Stimulated activated CD4-positive, alpha-beta T cell treated with anti-CD3 and anti-CD28 coated beads, Interleukin-1b, Interleukin-23, amount 100 ng/mL, for 48 hours (primary cell): ENCODE measurements around the gene TMEFF2.
A peak's percentile ranks its signal among the peaks of the same experiment; 100 is the strongest.

Experiments used
- DNase-seq: peaks from one replicate; pipeline ENCODE4 v3.0.0-alpha.2; 2020

The TMEFF2 gene

GRCh38 chr2:192060161-192060560 is 134.6 kb downstream of the TMEFF2 start:
- no peak for DNase-seq

DNA sequence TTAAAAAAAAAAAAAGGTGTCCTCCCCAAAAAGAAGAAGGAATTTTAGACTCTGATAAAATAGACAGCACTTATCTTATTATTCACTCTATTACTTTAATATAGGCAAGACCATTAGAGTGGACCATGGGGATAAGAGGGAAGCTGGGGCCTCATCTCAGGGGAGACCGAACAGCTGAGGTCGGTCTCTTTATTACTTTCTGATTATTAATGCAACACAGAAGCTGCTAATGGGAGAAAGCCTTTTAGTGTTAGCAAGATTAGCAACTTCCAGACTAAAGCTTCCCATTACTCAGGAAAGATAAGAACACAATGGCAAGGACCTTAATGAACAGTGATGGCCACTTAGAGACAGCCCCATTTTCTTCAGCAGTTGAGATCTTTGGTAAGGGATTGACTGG is 135.5 kb downstream of the TMEFF2 start:
- no peak for DNase-seq

- no peak for DNase-seq
Observed at GRCh38 chr2:192053921-192054320, 140.8 kb downstream of the TMEFF2 start.

GRCh38 chr2:192051533-192051932 is 143.2 kb downstream of the TMEFF2 start:
- no peak for DNase-seq

DNA sequence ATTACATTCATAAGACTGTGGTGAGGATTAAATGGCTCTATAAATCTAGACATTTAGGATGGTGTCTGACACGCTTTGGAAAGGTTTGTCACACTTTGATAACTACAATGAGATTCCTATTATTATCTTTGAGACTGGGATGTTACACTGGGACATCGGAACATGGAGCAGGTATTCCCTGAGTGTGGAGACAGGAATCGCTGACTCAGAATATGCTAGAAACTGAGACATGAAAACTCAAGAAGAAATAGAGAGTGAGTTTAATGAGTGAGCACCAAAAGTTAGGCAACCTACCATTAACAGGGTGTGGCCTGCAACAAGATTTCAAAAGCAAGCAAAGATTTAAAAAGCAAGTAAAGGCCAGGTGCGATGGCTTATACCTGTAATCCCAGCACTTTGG is 145.4 kb downstream of the TMEFF2 start:
- DNase-seq: no peak

DNA sequence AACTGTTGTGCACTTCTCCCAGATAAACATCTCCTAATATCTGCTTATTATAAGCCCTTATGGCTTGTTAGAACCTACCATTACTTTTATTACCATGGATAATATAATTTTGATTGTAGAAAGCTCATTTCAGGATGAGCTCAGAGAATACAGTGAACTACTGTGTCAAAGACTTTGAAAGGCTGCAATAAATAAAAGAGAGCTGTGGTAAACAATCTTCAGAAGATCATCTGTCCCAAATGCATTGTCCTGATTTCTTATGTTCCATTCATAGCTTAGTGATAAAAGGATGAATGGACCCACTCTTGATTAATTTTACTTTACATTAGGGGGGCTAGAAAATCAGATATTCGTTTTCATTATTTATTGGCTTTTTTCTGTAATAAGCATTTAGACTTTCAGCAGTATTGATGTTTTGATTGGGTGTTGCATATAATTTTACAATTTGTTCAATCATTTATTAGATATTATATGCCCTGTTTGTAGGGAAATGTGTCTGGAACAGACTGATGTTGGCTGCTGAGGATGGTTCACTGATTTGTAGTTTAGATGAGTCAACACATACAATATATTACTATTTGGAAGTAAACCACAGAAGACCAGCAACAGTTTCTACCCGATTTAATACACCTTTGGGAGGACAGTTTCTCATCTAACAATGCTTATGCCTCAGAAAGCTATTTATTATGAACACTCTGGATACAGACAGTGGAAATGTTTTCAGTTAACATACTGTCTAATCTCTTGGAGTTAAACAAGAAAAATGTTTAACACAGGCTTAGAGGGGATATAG is 147.2 kb downstream of the TMEFF2 start:
- DNase-seq: no peak

GRCh38 chr2:192044496-192044895 is 150.2 kb downstream of the TMEFF2 start:
- no peak for DNase-seq

DNA sequence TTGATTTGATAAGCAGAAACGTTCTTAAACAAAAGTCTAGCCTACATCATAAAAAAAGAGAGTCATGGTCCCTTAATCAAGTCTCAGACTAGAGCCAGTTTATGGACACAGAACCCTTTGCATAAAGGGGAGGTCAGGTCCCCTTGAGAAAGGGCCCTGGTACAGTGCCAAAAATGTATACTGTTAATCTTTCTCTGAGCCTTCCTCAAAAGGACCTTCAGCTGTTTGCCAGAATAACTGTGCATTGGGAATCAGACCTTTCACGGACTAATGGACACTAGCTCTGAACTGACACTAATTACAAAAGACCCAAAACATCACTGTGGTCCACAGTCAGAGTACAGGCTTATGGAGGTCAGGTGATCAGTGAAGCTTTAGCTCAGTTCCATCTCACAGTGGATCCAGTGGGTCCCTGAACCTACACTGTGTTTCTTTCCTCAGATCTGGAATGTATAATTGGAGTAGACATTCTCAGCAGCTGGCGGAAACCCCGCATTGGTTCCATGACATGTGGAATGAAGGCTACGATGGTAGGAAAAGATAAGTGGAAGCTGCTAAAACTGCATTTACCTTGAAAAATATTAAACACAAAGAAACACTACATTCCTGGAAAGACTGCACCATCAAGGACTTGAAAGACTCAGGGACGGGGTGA is 151.4 kb downstream of the TMEFF2 start:
- no peak for DNase-seq

DNA sequence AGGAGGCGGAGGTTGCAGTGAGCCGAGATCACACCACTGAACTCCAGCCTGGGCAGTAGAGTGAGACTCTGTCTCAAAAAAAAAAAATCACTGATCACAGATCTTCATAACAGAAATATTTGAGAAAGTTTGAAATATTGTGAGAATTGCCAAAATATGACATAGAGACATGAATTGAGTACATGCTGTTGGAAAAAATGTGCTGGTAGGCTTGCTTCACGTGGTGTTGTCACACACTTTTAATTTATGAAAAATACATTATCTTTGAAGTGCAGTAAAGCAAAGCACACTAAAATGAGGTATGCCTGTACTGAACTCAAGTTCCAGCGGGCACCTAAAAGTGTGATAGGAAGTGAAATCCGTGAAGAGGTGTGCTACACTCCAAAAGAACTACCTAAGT is 152.6 kb downstream of the TMEFF2 start:
- no peak for DNase-seq

GRCh38 chr2:192038110-192038509 is 156.6 kb downstream of the TMEFF2 start:
- DNase-seq: no peak

DNA sequence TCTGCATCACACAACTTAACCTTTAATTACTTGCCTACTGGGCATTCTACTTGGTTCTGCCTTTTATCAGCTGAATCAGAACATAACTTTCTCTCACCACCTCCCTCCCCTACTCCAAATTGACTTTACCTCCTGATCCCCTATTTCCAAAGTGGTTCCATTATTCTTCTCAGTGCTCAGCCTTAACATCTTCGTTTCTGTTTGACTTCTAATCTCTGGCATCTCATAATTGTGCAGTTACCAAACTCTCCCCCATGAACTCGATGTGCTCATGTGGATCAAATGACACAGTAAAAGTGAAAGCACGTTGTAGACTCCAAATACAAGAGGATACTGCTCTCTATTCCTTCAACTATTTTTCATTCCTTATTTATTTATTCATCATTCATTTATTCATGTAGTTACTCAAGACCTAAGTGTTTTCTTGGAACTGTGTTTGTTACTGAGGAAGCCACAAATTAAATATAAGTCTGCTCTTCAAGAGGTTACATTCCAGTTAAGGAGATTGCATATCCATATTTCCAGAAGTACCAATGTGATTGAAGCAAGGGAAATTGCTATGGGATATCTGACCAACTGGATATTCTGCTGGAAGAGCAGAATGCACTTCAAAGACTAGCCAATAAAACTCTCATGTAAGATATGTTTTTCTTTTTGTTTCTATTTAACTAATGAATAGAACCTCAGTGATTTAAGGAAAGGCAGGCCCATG is 158.8 kb downstream of the TMEFF2 start:
- DNase-seq: no peak

DNA sequence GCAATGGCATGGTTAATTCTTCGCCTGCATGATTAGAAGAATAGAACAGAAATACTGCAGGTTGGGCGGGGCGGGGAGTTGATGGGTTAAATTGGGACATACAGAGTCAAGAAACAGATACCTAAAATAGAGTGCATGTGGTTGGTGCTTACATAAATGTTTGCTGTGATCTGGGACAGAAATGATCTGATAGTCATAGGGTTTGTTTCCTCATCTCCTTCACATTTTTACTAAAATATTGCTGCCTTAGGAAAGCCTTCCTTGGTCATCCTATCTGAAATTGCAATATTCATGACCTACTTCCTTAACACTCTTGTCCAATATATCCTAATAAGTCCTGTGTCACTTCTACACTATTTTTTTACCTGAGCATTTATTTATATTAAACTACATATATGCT is 163.9 kb downstream of the TMEFF2 start:
- no peak for DNase-seq

DNA sequence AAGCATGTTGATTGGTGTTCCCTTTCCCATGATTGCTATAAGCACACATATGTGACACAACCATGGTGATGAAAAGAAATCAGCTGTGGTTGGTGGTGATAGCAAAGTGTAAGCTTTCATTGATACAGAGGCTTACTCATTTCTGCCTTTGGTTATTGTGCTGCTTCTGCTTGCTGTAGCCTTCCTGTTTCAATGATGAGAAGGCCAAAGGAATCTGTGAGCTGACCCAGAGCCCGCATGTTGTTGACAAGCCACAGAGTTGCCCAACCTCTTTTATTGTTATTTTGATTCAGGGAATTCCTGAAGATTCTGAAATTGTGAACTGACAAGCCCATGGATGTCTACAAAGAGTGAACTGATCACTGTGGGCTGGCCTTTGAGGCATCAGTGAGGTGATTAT is 164.4 kb downstream of the TMEFF2 start:
- DNase-seq: no peak

GRCh38 chr2:192029089-192029488 is 165.6 kb downstream of the TMEFF2 start:
- peak; percentile 13 for DNase-seq

GRCh38 chr2:192026825-192027120 is 168.0 kb downstream of the TMEFF2 start:
- DNase-seq: no peak

DNA sequence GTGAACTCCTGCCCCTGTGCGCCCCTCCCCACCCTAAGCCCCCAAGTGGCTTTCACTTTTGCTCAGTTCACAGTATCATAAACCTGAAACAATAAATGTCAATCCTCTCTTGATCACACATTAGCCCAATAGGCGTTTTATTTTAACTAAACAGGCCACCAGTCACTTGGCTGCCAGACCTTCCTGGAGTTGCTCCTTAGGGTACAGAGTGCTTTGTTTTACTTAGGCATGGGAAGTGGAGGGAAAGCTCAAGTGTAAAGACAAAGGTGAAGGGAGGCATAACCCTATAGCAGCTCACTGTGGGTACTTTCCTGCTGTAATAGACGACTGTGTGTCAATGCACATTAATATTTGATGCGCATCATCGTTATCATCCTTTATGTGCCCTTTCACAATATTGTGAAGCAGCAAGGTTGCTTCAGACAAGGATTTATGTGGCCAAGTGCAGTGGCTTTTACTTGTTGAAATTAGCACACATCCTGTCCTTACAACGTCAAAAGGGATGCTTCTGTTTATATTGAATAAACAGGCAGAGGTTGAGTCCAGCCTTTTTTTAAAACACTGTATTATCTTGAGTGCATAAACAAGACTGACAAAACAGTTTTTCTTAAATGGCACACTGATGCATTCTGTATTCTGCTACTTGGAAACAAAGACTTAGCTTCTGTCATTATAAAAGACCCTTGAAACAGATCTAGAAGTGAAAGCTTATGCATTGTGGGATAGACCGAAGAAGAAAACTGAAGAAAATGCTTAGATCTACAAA is 168.5 kb downstream of the TMEFF2 start:
- DNase-seq: no peak

DNA sequence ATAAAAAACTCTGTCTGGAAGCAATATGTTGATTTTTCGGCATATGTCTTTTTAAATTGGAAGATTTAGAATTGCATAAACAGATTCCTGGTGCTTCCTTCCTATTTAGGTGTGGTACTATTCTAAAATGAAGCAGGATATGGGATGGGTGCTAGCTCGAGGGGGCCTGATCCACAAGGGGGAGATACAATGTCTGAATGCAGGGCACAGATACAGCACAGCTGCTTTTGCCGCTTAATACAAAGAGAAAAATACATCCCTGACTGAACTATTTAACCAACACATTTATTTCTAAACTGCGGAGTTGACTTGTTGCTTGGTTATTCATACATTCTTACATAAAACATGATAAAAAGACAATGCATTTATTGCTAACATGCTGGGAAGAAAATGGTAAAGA is 169.1 kb downstream of the TMEFF2 start:
- DNase-seq: no peak

DNA sequence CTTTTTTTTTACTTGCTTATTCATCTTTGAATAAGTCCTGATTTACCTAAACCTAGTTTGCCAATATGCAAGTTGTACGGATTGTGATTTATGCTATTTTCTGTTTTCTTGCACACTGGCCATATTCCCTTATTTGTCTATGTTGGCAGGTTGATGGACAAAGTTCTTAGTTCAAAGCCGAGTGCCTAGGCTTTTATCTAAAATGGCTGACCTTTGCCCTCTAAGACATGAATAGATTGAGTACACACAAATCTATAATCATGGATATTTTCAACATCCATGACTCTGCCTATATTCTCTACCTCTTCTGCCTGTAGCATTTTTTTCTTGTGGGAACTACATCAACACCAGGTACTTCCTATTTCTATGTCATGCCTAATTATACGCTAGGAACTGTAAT is 171.7 kb downstream of the TMEFF2 start:
- DNase-seq: no peak

GRCh38 chr2:192017844-192018243 is 176.9 kb downstream of the TMEFF2 start:
- DNase-seq: no peak

DNA sequence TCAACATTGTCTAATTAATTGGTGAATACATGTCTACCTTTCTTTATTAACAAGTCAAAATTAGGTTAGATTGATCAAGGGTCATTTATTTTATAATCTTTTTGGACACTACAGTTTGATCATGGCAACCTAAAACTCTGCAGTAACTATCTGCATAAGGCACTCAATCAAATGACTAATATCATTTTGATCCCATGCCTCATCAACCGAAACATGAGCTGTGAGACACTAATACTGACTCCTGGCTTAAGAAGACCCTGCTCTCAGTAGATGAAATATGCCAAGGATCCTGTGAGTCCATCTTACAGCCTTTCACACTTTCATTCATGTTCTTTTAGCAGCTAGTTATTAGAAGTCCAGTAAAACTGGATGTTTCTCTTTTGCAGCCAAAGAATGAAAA is 178.5 kb downstream of the TMEFF2 start:
- no peak for DNase-seq

DNA sequence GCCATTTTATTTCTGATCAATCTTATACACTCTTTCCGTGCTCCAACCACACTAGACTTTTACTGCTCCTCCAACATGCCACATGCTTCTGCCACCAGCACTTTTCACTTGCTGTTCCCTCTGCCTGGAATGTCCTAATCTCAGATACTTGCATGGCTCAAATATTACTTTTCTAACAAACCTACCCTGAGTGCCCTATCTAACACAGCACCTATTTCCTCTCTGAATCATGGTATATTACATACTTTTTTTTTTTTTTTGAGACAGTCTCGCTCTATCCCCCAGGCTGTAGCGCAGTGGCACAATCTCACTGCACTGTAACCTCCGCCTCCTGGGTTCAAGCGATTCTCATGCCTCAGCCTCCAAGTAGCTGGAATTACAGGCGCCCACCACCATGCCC is 181.5 kb downstream of the TMEFF2 start:
- DNase-seq: no peak

DNA sequence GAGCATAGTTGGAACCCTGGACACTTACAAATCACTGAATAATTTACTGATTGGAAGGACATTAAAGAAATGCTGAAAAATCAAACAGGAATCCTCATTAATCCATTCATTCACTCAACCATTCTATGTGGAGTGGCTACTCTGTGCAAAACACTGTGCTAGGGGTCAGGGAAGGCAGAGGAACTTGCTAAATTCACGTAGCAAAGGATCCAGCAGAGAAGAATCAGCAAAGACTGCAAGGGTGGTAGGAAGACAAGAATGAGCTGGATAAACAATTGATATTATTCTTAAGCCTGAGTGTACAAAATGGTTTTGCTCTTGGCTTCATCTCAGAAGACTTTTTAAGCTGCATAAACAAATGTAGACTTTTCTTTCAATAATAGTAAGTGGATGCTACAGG is 183.5 kb downstream of the TMEFF2 start:
- no peak for DNase-seq

GRCh38 chr2:192010073-192010472 is 184.7 kb downstream of the TMEFF2 start:
- no peak for DNase-seq
